Left colon (tissue), 2 donors: ENCODE data around the gene SNRPD2. TPM values are rescaled to one million over a fixed set of nuclear protein-coding genes. Genes with fewer than 3 reads are reported as not detected.

Source experiments
- ATAC-seq: fragments of 200-7000 bp; cut with Tn5 transposase; one replicate; pipeline ENCODE4 v1.9.1; 2020; ENCODE audit warnings: mild to moderate bottlenecking, moderate library complexity
- DNase-seq, 2 donors: peaks; one replicate each; pipeline ENCODE4 v3.0.0-alpha.2; 2020
- intact Hi-C, 2 donors: fragments of 100-400 bp; cut with DNase I in 1 of 2; cut with micrococcal nuclease in 1 of 2; formaldehyde crosslinking; loops; one replicate each; pipeline versions ENCODE4 v1.11.2 to v1.14.0; 2022; cut with DNase I, micrococcal nuclease
- microRNA-seq, 2 donors: library from miRNA; unstranded; fragments of <30 nt; microRNA quantifications; one replicate each; pipeline versions ENCODE4 v1.1.0 to v1.2.0, GENCODE V29; 2020
- total RNA-seq, 2 donors: library from RNA; stranded (reverse); fragmentation: NEBNext Ultra II Directional; extraction: Animal tissue kit (Norgen Biotek cat#: 25700); gene quantifications; one replicate each; pipeline ENCODE4 v1.2.1, GENCODE V29; 2021
- donor health status: DM: no; HTN: no; CAD: no.
- donor health status: DM: yes; HTN: yes; CAD: no.

Gene SNRPD2
- total RNA-seq, 2 donors from 2014 or later = 205 to 223 TPM

GRCh38 chr19:45638930-45639729, 52.6 kb downstream of the SNRPD2 start, which contains the start of gene EML2:
TSS of gene EML2 (minus strand) at chr19:45639397. CDS start at chr19:45639376, 21 bp downstream.
- DNase-seq (peak; percentile 66 to 84), ATAC-seq (peak; percentile 67)
- intact Hi-C loops = loop anchor here in 1 of 2 donors (5.0 kb wide), 1 partner anchor 127 kb away; no protein-coding TSS in a partner anchor

- peak; percentile 62 for ATAC-seq
- intact Hi-C loops = loop anchor here in 1 of 2 donors (5.0 kb wide), 1 partner anchor 126 kb away; no protein-coding TSS in a partner anchor
- DNase-seq = peak; percentile 70 to 83
Measured at GRCh38 chr19:45637890-45638667, 53.7 kb downstream of the SNRPD2 start.

Small RNA genes within 50 kb of the gene (microRNA-seq; reads per million reads assigned to microRNA genes)
- gene MIR330 (105 to 192 reads per million in 2 donors), gene MIR642A (0 reads per million in 2 donors), gene MIR642B (0 reads per million in 2 donors)

Other genes with a start within 250 kb of the SNRPD2 start
- 10 to 100 TPM in 1 of 2 donors, 1 to 10 TPM in 1; 4.4 to 46.0 TPM for gene FOSB, start 224.0 kb downstream of the SNRPD2 start, total RNA-seq
- gene RTN2, start 194.9 kb downstream of the SNRPD2 start, total RNA-seq = 1 to 10 TPM; 3.4 to 6.1 TPM
- 1 to 10 TPM in 1 of 2 donors, under 1 TPM in 1; 0.37 to 1.6 TPM for gene PPM1N, start 193.5 kb downstream of the SNRPD2 start, total RNA-seq
- 100 to 1,000 TPM; 218 to 260 TPM for gene VASP, start 184.5 kb downstream of the SNRPD2 start, total RNA-seq
- gene OPA3, start 107.2 kb downstream of the SNRPD2 start, total RNA-seq = 10 to 100 TPM; 12.9 to 14.0 TPM
- 1 to 10 TPM in 1 of 2 donors, under 1 TPM in 1; 0.59 to 1.5 TPM for gene GPR4, start 89.7 kb downstream of the SNRPD2 start, total RNA-seq
- 100 to 1,000 TPM; 105 TPM for gene EML2, start 52.6 kb downstream of the SNRPD2 start, total RNA-seq
- gene GIPR, start 23.7 kb downstream of the SNRPD2 start, total RNA-seq = 10 to 100 TPM; 21.2 to 22.6 TPM
- gene QPCTL, start 713 bp upstream of the SNRPD2 start, total RNA-seq = 10 to 100 TPM in 1 of 2 donors, 1 to 10 TPM in 1; 10.0 to 10.3 TPM
- gene FBXO46, start 38.9 kb upstream of the SNRPD2 start, total RNA-seq = 10 to 100 TPM; 27.3 to 28.0 TPM
- gene MEIOSIN, start 41.5 kb upstream of the SNRPD2 start, total RNA-seq = not detected
- 10 to 100 TPM in 1 of 2 donors, 1 to 10 TPM in 1; 9.2 to 12.6 TPM for gene SIX5, start 77.3 kb upstream of the SNRPD2 start, total RNA-seq
- gene DMPK, start 90.5 kb upstream of the SNRPD2 start, total RNA-seq = 10 to 100 TPM; 28.4 to 38.2 TPM
- 10 to 100 TPM; 29.7 to 38.7 TPM for gene DMWD, start 100.9 kb upstream of the SNRPD2 start, total RNA-seq
- gene RSPH6A, start 123.4 kb upstream of the SNRPD2 start, total RNA-seq = under 1 TPM; 0.14 to 0.27 TPM
- gene SYMPK, start 171.2 kb upstream of the SNRPD2 start, total RNA-seq = 10 to 100 TPM; 53.8 to 62.7 TPM
- 10 to 100 TPM; 31.5 to 53.7 TPM for gene FOXA3, start 172.4 kb upstream of the SNRPD2 start, total RNA-seq
- gene IRF2BP1, start 194.2 kb upstream of the SNRPD2 start, total RNA-seq = 10 to 100 TPM; 22.8 to 25.0 TPM
- 10 to 100 TPM; 10.4 to 11.9 TPM for gene MYPOP, start 210.7 kb upstream of the SNRPD2 start, total RNA-seq
- not detected for gene NANOS2, start 222.8 kb upstream of the SNRPD2 start, total RNA-seq